H1 (cell line): ENCODE data around the gene ADCY5. TPM values are rescaled to one million over a fixed set of nuclear protein-coding genes. Genes with fewer than 3 reads are reported as not detected.

Source experiments
- CHD7 ChIP-seq: fragments of 300-600 bp; sonication (generic); IDR thresholded peaks from 2 replicates; pipeline ENCODE4 v1.7.1; 2012; ENCODE audit warnings: low read length, moderate library complexity, mild to moderate bottlenecking, inconsistent platforms; ENCODE audit not compliant: insufficient replicate concordance
- KDM1A ChIP-seq: fragments of 200-600, 300-600 bp; sonication (generic); IDR thresholded peaks from 2 replicates; pipeline ENCODE4 v1.7.1; 2016; ENCODE audit warnings: mild to moderate bottlenecking, low read length, borderline replicate concordance
- KDM5A ChIP-seq: fragments of 200-600 bp; IDR thresholded peaks from 2 replicates; pipeline ENCODE4 v1.7.1; 2012; ENCODE audit warnings: mild to moderate bottlenecking, low read length, inconsistent platforms, mixed read lengths
- MAFK ChIP-seq: IDR thresholded peaks from 2 replicates; pipeline ENCODE4 v1.6.1; 2012; ENCODE audit warnings: low read depth, mild to moderate bottlenecking, improper control_type of control experiment, low read length
- NANOG ChIP-seq: IDR thresholded peaks from 2 replicates; pipeline ENCODE4 v1.6.1; 2011; ENCODE audit warnings: low read length, low read depth, mild to moderate bottlenecking, inconsistent platforms; ENCODE audit not compliant: insufficient read depth, poor library complexity, severe bottlenecking
- TEAD4 ChIP-seq: IDR thresholded peaks from 2 replicates; pipeline ENCODE4 v1.6.1; 2012; ENCODE audit warnings: low read depth, low read length, inconsistent platforms, mixed read lengths
- polyA plus RNA-seq, 7 experiments: library from polyadenylated mRNA; depleted of rRNA in 3 of 7; stranded (reverse) in 5 of 7; unstranded in 2 of 7; fragments of >200 nt in 5 of 7; fragments of 200-250 nt in 2 of 7; gene quantifications; 1 replicate in 5 of 7; 2 replicates in 1 of 7; 4 replicates in 1 of 7; pipeline versions ENCODE4 v1.2.1 to v1.2.3, GENCODE V29; 2011 to 2013; ENCODE audit warnings: missing spikeins in 2 of 7, mixed read lengths in 2 of 7
- total RNA-seq: library from RNA; stranded (reverse); fragmentation: NEBNext Ultra II Directional; extraction: Animal tissue kit (Norgen Biotek cat#: 25700); gene quantifications from 2 replicates; pipeline ENCODE4 v1.2.1, GENCODE V29; 2021

The ADCY5 gene
- total and polyA plus RNA-seq, 2 of the 8 experiments (the other 6 are each of a cell fraction or from before 2014, with no cell fraction given): 18.9 to 40.8 TPM

GRCh38 chr3:123446210-123446609, 2.7 kb downstream of the ADCY5 start (continued):
- TF ChIP-seq CHD7 (no peak), TEAD4 (no peak), KDM5A (no peak), KDM1A (no peak), MAFK (no peak), NANOG (no peak)
- TF ChIP-seq, all 59 proteins: peak for 0
